M059J (cell line): Measurements from ENCODE around the gene CDH4. TPM values are rescaled to one million over a fixed set of nuclear protein-coding genes. Genes with fewer than 3 reads are reported as not detected.
"Not testable (repeated sequence)": the region's sequence is repeated elsewhere in the genome, so short reads cannot be mapped to it uniquely, and the experiment has no call there.

Experiments
- DNase-seq: peaks from one replicate; pipeline ENCODE4 v3.0.0-alpha.2; 2012; ENCODE audit warnings: low read depth
- total RNA-seq: library from RNA; depleted of rRNA; stranded (reverse); fragments of >200 nt; shearing (Covaris generic); gene quantifications from 2 replicates; pipeline ENCODE4 v1.2.3, GENCODE V29; 2014

Gene CDH4
- total RNA-seq, 1 experiment from 2014 or later: 7.8 TPM

DNA sequence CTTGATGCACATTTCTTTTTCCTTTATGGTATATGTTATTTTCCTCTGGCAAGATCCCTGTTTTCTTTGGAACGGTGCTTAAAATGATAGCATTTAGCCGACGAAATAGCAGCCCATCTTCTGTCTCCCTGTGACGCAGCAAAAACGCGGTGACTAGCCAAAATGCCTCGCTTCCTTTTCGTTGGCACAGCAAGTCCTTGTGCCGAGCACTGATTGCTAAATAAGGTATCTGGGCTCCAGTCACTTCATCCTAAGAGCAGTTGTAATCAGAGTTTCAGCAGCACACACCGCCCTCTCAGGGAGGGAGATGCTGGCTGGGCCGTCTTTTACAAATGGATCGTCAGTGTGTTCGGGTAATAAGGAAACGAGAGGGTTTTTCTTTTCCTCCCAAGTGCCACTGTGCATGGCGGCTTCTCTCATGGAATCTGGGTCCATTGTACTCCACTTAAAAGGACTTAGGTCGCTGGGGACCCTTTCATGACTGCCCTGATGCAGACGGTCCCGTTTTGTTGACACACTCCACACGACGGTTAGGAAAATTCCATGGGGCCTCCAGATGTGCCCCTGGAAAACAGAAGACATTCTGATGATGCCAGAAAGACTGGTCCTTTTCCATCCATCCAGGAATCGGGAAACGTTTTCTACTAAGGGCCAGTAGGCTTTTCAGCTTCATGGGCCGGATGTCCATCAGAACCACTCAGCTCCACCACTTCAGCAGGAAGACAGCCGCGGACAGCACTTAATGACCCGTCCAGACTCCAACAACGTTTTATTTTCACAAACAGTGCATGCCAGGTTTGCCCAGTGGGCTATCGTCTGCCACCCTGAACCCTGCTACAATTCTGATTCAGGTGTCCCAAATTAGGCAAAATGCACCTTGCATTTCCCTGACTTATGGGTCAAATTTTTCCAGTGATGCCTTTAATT is 185.5 kb downstream of the CDH4 start:
- peak; percentile 66 for DNase-seq

DNA sequence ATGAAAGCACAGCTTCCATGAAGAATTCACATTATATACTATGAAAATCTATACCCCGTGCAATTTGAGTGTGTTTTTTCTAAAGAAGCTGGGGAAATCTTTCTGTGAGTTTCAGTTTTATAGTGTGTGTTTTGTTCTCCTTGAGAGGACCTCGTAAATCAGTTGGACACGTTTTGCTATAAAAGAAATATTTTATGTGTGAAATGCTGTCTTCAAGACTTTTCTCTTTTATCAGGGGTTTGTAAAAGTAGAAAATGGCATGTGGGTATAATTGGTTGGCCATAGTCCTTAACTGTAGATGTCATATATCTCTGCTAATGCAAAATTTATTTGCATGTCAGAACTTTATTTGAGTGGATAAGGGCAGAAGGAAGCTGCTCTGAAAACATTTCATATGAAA is 186.2 kb downstream of the CDH4 start:
- DNase-seq: no peak

GRCh38 chr20:61439251-61439650 is 187.2 kb downstream of the CDH4 start:
- DNase-seq: no peak

DNA sequence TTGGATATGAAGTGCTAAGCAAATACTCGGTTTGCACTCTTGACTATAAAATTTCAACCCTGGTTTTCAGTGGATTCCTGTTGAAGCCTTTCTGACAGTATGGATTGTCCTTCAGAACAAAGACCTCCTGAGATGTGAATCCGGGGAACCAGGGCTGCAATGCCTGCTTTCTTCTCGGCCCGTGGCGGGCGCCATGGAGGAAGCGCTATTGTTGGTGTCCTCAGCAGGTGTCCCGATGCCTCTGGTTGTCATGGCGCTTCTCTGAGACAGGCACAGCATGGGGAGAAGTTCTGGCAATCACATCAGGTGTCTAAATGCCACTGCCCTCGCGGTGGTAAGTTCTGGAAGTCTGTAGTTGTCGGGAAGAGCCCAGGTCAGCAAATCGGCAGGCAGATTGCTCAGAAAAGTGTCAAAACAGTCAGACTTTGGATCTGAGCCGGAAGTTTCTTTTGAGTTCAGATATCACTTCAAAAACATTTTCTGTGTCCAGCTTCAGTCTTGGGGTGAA is 188.5 kb downstream of the CDH4 start:
- no peak for DNase-seq

- no peak for DNase-seq
Observed at GRCh38 chr20:61441537-61441936, 189.5 kb downstream of the CDH4 start.

GRCh38 chr20:61442075-61442670 is 190.1 kb downstream of the CDH4 start:
- DNase-seq: peak; percentile 6

DNA sequence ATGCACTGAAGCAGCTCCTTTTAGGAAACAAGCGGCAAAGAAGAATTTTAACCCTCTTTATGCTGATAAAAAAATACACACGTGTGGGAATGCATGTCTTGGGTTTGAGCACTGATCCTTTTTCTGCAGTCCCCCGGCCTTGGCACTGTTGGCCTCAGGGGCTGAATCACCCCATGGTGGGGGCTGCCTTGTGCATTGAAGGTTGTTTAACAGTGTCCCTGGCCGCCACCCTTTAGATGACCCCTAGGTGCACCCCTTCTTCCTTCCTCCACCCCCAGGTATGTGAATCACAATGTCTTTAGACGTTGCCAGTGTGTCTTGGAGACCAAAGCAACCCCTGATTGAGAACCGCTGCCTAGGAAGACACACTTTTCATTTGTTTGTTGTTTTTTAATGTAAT is 190.7 kb downstream of the CDH4 start:
- DNase-seq: no peak

- DNase-seq: no peak
Observed at GRCh38 chr20:61443443-61444126, 191.5 kb downstream of the CDH4 start.

DNA sequence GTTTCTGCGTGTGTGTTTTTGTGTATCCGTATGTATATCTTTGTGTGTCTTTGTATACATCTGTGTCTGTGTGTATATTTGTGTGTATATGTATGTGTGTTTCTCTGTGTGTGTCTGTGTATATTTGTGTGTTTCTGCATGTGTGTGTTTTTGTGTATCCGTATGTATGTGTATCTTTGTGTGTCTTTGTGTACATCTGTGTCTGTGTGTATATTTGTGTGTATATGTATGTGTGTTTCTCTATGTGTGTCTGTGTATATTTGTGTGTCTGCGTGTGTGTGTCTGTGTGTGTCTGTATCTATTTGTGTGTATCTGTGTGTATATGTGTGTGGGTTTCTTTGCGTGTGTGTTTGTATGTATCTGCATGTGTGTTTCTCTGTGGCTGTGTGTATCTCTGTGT is 192.6 kb downstream of the CDH4 start:
- DNase-seq: no peak

DNA sequence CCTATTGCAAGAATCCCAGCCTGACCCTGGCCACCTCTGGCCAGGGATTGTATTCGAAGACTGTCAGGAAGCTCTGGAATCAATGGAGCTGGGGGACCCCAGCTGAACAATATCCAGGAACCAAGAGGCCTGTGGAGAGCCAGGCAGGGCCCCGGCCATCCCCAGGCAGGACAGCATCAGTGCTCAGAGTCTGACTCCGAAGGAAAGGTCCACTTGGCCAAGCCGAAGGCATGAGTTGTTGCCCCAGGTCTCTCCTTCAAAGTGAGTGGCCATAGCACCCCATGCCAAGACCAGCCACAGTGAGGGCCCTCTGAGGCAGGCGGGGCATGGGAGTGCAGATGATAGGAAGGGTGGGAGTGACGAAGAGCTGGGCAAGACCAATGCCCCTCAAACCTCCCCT is 193.1 kb downstream of the CDH4 start:
- DNase-seq: no peak

DNA sequence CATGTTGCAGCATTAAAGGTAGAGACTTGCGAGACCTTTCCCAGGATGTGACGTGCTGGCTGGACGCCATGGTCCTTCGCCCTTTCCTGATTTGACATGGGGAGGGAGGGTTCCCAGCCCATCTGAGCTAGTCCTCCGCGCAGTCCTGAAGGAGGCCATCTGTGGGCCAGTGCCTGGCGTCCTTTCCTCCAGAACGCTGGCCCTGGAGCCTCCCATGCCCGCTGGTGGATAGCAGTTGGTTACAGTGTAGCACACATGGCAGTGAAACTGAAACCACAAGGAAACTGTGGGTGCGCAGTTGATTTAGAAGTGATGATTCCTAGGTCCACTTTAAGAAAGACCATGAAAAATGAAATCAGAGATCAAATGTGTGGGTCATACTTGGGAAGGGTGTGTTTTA is 193.7 kb downstream of the CDH4 start:
- DNase-seq: no peak

DNA sequence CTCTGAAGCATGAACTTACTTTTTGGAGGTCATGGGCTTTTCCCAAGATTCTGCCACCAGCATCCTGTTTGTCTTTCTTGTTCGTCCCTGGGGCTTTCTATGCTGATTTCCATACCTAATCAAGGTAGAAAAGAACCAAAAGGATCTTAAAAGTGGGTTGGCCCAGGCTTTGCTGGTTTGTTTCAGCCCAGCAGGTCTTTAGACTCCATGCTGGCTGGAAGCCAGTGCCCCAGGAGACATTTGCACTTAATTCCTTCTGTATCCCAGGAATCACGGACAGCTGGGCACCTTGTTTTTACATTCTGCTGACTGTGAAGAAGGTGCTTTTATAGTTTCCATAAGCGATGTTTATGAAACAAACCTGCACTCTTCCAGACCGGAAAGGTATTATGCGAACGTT is 195.9 kb downstream of the CDH4 start:
- DNase-seq: no peak

DNA sequence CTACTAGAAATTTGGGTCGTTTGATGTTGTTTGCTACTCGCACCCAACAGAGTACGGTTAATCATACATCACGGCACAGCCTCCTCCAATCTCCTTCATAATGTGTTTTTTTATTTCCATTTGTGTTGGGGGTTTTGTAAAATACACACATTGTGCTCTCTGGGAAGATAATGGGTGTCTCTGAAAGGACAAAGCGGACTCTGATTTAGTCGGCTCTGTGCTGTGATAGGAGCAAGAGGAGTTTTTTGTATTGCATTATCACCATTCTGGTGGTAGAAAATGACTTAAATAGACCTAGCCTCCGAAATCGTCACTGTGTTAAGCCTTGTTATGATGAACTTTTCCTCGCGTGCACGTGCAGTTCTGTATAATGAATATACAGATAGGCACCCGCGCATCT is 196.3 kb downstream of the CDH4 start:
- DNase-seq: no peak

- DNase-seq: no peak
Observed at GRCh38 chr20:61449057-61449609, 197.1 kb downstream of the CDH4 start.

GRCh38 chr20:61449916-61450315 is 197.9 kb downstream of the CDH4 start:
- peak; percentile 14 for DNase-seq

- no peak for DNase-seq
Observed at GRCh38 chr20:61450549-61450948, 198.5 kb downstream of the CDH4 start.

GRCh38 chr20:61451009-61451408 is 198.9 kb downstream of the CDH4 start:
- no peak for DNase-seq

GRCh38 chr20:61451953-61452352 is 199.9 kb downstream of the CDH4 start:
- no peak for DNase-seq

DNA sequence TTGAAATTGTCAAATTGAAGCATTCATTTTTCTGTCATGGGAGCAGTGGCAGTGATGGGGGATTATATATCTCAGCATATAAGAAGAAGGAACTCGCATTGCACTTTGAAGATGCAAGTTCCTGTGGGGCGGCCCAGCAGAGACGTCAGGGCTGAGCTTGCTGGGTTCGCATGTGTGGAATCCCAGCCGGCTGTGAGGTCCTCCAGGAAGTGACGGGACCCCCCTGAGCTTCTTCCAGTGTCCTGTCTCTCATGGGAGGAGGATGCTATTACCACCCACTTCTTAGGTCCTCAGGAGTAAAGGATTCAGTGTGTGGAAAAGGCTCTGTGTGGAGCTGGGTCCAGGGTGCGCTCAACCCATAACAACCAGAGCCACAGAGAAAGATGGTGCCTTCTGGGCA is 201.2 kb downstream of the CDH4 start:
- DNase-seq: no peak

DNA sequence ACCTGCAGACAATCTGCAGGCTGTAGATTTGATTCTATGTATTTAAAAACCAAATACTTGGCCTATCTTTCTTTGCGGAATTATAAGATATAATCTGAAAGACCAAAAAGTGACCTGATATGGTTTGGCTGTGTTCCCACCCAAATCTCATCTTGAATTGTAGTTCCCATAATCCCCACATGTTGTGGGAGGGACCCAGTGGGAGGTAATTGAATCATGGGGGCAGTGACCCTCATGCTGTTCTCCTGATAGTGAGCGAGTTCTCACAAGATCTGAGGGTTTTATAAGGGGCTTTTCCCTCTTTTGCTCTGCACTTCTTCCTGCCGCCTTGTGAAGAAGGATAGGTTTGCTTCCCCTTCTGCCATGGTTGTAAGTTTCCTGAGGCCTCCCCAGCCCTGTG is 201.6 kb downstream of the CDH4 start:
- DNase-seq: not testable (repeated sequence)

GRCh38 chr20:61454053-61454452 is 202.0 kb downstream of the CDH4 start:
- no peak for DNase-seq

DNA sequence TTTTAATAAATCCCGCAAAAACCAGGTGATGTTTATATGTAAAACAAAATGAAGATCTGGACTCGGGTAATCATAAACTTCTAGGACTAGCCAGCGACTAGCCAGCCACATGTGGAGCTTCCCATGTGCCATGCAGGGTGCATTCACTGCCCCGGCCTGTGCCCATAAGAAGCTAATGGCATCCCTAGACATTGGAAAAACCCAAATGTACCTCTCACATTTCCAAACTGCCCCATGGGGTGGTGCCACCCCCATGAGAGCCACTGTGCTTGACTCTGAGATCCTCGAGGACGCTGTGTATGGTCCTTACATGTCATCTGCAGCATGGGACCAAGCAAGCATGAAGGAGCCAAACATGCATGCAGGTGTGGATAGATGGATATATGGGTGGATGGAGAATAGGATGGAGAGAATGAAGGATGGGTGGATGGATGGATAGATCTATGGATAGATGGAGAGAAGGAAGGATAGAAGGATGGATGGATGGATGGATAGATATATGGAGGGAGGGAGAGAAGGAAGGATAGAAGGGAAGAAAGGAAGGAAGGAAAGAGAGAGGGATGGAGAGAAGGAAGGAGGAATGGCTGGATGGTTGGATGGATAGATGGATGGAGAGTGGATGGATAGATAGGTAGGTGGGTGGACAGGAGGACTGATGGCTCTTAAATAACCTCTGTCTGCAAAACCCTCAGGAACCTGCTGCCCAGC is 203.6 kb downstream of the CDH4 start:
- DNase-seq: no peak
